ENCODE measurements around the gene TEKT2. TPM values are rescaled to one million over a fixed set of nuclear protein-coding genes. Genes with fewer than 3 reads are reported as not detected.
A peak's percentile ranks its signal among the peaks of the same experiment; 100 is the strongest.

TEKT2 gene
- total RNA-seq, 1 experiment from 2014 or later: 0.20 TPM

DNA sequence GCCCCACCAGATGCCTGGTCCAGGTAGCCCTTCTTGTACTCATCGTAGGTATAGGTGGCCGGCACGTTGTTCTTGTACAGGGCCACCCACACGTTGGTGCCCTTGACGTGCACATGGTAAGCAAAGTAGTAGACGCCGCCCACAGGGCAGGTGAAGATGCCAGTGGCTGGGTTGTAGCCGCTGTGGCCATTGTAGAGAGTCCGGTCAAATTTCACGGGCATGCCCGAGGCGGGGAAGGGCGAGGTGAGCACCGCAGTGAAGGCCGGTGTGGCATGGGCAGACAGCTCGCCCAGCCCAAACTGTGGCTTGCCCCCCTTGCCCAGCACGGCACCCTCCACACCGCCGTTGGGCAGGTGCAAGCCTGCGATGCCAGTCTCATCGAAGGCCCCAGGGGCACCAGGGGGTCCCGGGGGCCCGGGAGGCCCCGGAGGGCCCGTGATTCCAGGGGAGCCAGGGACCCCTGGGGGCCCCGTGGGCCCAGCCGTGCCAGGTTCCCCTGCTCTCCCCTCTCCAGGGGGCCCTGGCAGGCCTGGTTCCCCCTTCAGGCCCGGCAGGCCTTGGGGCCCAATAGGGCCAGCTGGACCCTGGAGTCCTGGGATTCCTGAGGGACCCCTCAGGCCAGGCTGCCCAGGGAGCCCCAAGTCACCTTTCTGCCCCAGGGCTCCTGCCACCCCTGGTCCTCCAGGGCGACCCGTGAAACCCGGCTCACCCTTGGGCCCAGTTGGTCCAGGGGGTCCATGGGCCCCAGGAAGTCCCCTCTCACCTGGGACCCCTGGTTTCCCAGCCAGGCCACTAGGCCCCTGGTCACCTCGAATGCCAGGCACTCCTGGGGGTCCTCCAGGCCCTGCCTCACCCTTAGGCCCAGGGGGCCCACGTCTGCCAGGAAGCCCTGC is 14.0 kb downstream of the TEKT2 start:
- no CpG with 5 or more reads among the region's 33 CpGs for WGBS (ENCODE audit: extremely low coverage, insufficient read length, low lambda C conversion rate)
- Histone ChIP-seq H2BK20ac (ENCODE audit: low read depth, low read length, poor library complexity, severe bottlenecking) (no peak overlapping the region), H3K9ac (ENCODE audit: extremely low read depth, insufficient read length, low read length) (no peak overlapping the region), H2AK5ac (ENCODE audit: insufficient read length, low read length) (no peak overlapping the region), H3K4me1 (ENCODE audit: insufficient read depth, low read length) (no peaks in the 10 kb centered on the region), H3T11ph (ENCODE audit: low read length) (no peak overlapping the region), H2BK120ac (ENCODE audit: low read depth, low read length, poor library complexity, severe bottlenecking) (no peak overlapping the region), H3K14ac (ENCODE audit: insufficient read depth, low read length) (no peak overlapping the region), H3K23ac (ENCODE audit: insufficient read length, low read depth, low read length) (no peak overlapping the region), H4K91ac (ENCODE audit: insufficient read length, low read depth, low read length) (no peak overlapping the region), H3K27me3 (ENCODE audit: insufficient read depth, low read length) (no peaks in the 10 kb centered on the region), H4K5ac (ENCODE audit: insufficient read length, low read depth, low read length) (no peak overlapping the region), H3K9me3 (ENCODE audit: control insufficient read depth, low read depth, low read length) (no peaks in the 10 kb centered on the region), H2BK5ac (ENCODE audit: insufficient read length, low read length) (no peak overlapping the region), H3K4me2 (ENCODE audit: insufficient read depth, insufficient read length, low read length) (no peak overlapping the region), H2BK15ac (ENCODE audit: low read depth, low read length) (no peak overlapping the region), H2BK12ac (ENCODE audit: insufficient read length, low read depth, low read length) (no peak overlapping the region), H3K4ac (ENCODE audit: low read depth, low read length) (no peak overlapping the region), H4K8ac (replicated peaks; ENCODE audit: insufficient read length, low read depth, low read length) (no peak overlapping the region), H3K18ac (ENCODE audit: insufficient read length, low read depth, low read length) (no peak overlapping the region), H2AFZ (ENCODE audit: low read length) (no peak overlapping the region), H4K20me1 (ENCODE audit: control insufficient read depth, insufficient read depth, insufficient read length) (no peaks in the 10 kb centered on the region), H3K79me2 (ENCODE audit: insufficient read depth, low read length) (no peaks in the 10 kb centered on the region), H3K27ac (ENCODE audit: insufficient read length, low read depth, low read length) (no peak overlapping the region), H3K79me1 (ENCODE audit: insufficient read depth, low read depth, low read length, poor library complexity, severe bottlenecking) (no peaks in the 10 kb centered on the region), H3K23me2 (ENCODE audit: insufficient read length, low read depth, low read length, poor library complexity, severe bottlenecking) (no peaks in the 10 kb centered on the region), H3K56ac (ENCODE audit: insufficient read length, low read depth, low read length) (no peak overlapping the region)
- Mint-ChIP-seq H3K9me3 (no peaks in the 10 kb centered on the region), H3K27ac (peak overlapping the region in 2 of 3 experiments; percentile 70 to 85; a peak in 2 of 7 replicates), H3K4me1 (peaks cover 16 to 19% of the 10 kb centered on the region in 2 experiments), H3K27me3 (ENCODE audit: low read depth) (no peaks in the 10 kb centered on the region), H3K4me3 (no peak overlapping the region), H3K36me3 (ENCODE audit: insufficient read depth in 1 of 3, low read depth in 3 of 3) (peaks cover 6 to 24% (median 17%) of the 10 kb centered on the region in 3 experiments; a peak in 5 of 7 replicates)
- DNase-seq: no peak
- TF ChIP-seq CTCF (conservative IDR thresholded peaks at IDR 0.05): no peak

Measured in H9 (cell line).